ENCODE measurements around the gene SEL1L3. TPM values are rescaled to one million over a fixed set of nuclear protein-coding genes. Genes with fewer than 3 reads are reported as not detected.

Gene SEL1L3
- total and polyA plus RNA-seq, 2 donors (not counting 3 experiments of a cell fraction or from before 2014, with no cell fraction given): 53.4 to 122 TPM

DNA sequence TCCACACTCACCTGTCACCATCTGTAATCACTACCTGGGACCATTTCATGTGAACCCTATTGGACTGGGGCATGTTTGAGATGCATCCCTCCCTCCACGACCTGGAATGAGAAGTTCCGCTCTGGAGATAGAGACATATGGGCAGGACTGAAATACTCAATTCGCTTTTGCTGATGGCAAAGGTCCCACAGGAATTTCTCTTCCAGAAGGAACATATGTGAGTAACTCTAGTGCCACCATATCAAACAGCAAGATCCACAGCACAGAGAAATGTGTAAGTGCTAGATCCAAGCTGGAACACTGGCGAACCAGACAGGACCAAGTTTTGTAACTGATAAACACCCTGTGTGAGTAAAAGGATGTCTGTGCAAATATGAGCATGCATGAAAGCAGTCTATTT is 43.9 kb downstream of the SEL1L3 start:
- Histone ChIP-seq H3K9me1 (replicated peaks; ENCODE audit: control insufficient read depth, extremely low read depth, insufficient read depth, low read length) (no peaks in the 10 kb centered on the region), H3K4me3 (replicated peaks in 1 of 3; ENCODE audit: insufficient read depth in 1 of 3, low read depth in 1 of 3, low read length in 3 of 3) (no peak overlapping the region), H3K79me2 (ENCODE audit: control insufficient read depth, insufficient read depth, low read length) (no peaks in the 10 kb centered on the region), H3K4me1 (ENCODE audit: control insufficient read depth, extremely low read depth, insufficient read depth, low read length) (peaks cover 12% of the 10 kb centered on the region), H3K27ac (ENCODE audit: insufficient read depth, low read depth, low read length) (no peak overlapping the region), H3K27me3 (ENCODE audit: control insufficient read depth in 2 of 2, insufficient read depth in 2 of 2, low read length in 2 of 2) (no peaks in the 10 kb centered on the region), H3K4me2 (ENCODE audit: insufficient read depth, low read length) (no peak overlapping the region), H4K20me1 (replicated peaks; ENCODE audit: control insufficient read depth, extremely low read depth, insufficient read depth, low read length) (no peaks in the 10 kb centered on the region), H3K9me3 (replicated peaks; ENCODE audit: control insufficient read depth, insufficient read depth, low read length) (no peaks in the 10 kb centered on the region), H3K9ac (replicated peaks; ENCODE audit: extremely low read depth, insufficient read depth, low read length) (no peak overlapping the region), H3K36me3 (ENCODE audit: control insufficient read depth in 2 of 2, extremely low read depth in 1 of 2, insufficient read depth in 2 of 2, low read length in 2 of 2) (peaks cover 9 to 22% of the 10 kb centered on the region in 2 experiments), H2AFZ (ENCODE audit: low read depth, low read length) (no peak overlapping the region)
- intact Hi-C loops (cut with micrococcal nuclease) (no loop called here), dilution Hi-C loops (cut with MboI; ENCODE audit: extremely low pct_ligation_motif_present, low sequenced_read_pairs) (no loop called here)
- no TSS peak for BruUV-seq (replicated peaks)
- TF ChIP-seq CTCF (IDR thresholded peaks at IDR 0.05; ENCODE audit: extremely low read depth in 1 of 2, insufficient read depth in 1 of 2, low read depth in 1 of 2, low read length in 2 of 2) (no peak), FOS (IDR thresholded peaks at IDR 0.05; ENCODE audit: borderline replicate concordance, insufficient read depth, low read length) (no peak), POLR2AphosphoS5 (IDR thresholded peaks at IDR 0.05; ENCODE audit: insufficient read depth, low read depth, low read length) (no peak), GATA2 (IDR thresholded peaks at IDR 0.05; ENCODE audit: insufficient read depth, insufficient read length, low read depth, low read length) (no peak), EZH2 (IDR thresholded peaks at IDR 0.05; ENCODE audit: borderline replicate concordance, low read depth, low read length, severe bottlenecking) (no peak), POLR2A (IDR thresholded peaks at IDR 0.05; ENCODE audit: low read depth, low read length) (no peak), MYC (IDR thresholded peaks at IDR 0.05; ENCODE audit: low read depth, low read length) (no peak)
- TF ChIP-seq, protein P1, sequence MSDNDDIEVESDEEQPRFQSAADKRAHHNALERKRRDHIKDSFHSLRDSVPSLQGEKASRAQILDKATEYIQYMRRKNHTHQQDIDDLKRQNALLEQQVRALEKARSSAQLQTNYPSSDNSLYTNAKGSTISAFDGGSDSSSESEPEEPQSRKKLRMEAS (IDR thresholded peaks at IDR 0.05; ENCODE audit: insufficient read depth, insufficient read length): no peak
- FAIRE-seq: no peak
- ChIA-PET CTCF (no interaction called here), POLR2A (no interaction called here)
- no peak for DNase-seq (ENCODE audit: low read depth, low spot score)

All from endothelial cell of umbilical vein (primary cell).